Epithelial cell of esophagus (primary cell): Measurements from ENCODE around the gene LTB4R2.

ENCODE experiments used
- DNase-seq: peaks from one replicate; pipeline ENCODE4 v3.0.0; 2010; ENCODE audit warnings: low read depth
- H3K4me3 ChIP-seq: 2 replicates; pipeline ENCODE4 v1.5.1; 2011; ENCODE audit warnings: mild to moderate bottlenecking, low read length, control low read depth
- CTCF ChIP-seq: IDR thresholded peaks from 2 replicates; pipeline ENCODE4 v1.5.1; 2011; ENCODE audit warnings: low read depth, mild to moderate bottlenecking, low read length, control low read depth, inconsistent platforms; ENCODE audit not compliant: insufficient read depth; ENCODE audit errors: missing control alignments

The LTB4R2 gene

GRCh38 chr14:24315807-24316596, 6.1 kb downstream of the LTB4R2 start:
- no peak for TF ChIP-seq CTCF
- DNase-seq: no peak
- no peak overlapping the region for H3K4me3 ChIP-seq

GRCh38 chr14:24316597-24316950, 6.6 kb downstream of the LTB4R2 start:
- TF ChIP-seq CTCF: no peak
- no peak for DNase-seq
- H3K4me3 ChIP-seq: no peak overlapping the region

GRCh38 chr14:24317141-24317928, 7.4 kb downstream of the LTB4R2 start:
- no peak overlapping the region for H3K4me3 ChIP-seq
- DNase-seq: peak; percentile 65
- TF ChIP-seq CTCF: no peak

- DNase-seq: no peak
- no peak for TF ChIP-seq CTCF
- no peak overlapping the region for H3K4me3 ChIP-seq
Observed at GRCh38 chr14:24321212-24321975, 11.5 kb downstream of the LTB4R2 start.

- no peak for DNase-seq
- no peak overlapping the region for H3K4me3 ChIP-seq
- no peak for TF ChIP-seq CTCF
Observed at GRCh38 chr14:24322672-24323071, 12.7 kb downstream of the LTB4R2 start.

- no peak overlapping the region for H3K4me3 ChIP-seq
- DNase-seq: no peak
- no peak for TF ChIP-seq CTCF
Observed at GRCh38 chr14:24323341-24323740, 13.4 kb downstream of the LTB4R2 start.
